Frontal cortex (tissue), 4 donors: ENCODE results near the gene GRHL3. TPM values are rescaled to one million over a fixed set of nuclear protein-coding genes. Genes with fewer than 3 reads are reported as not detected.

ENCODE experiments used
- DNase-seq, 2 donors: peaks; one replicate each; pipeline ENCODE4 v3.0.0; 2012; ENCODE audit warnings: low spot score in 2 of 2
- FAIRE-seq: peaks from 2 replicates; lab custom pipeline; 2012; peaks lifted over from hg19 to GRCh38; lab: Jason Lieb, UNC
- total RNA-seq: library from RNA; depleted of rRNA; stranded (reverse); fragments of >200 nt; gene quantifications from one replicate; pipeline ENCODE4 v1.2.3, GENCODE V29; 2014
- donor health status: control.
- donor health status: control.
- donor health status: control.

The GRHL3 gene
- total RNA-seq, 1 donor from 2014 or later: not detected

- no peak for FAIRE-seq
- DNase-seq: no peak
Measured at GRCh38 chr1:24362982-24363614, 43.9 kb downstream of the GRHL3 start.

GRCh38 chr1:24363994-24364393, 44.8 kb downstream of the GRHL3 start:
- FAIRE-seq (no peak), DNase-seq (no peak)

GRCh38 chr1:24364605-24364974, 45.4 kb downstream of the GRHL3 start:
- DNase-seq (no peak), FAIRE-seq (no peak)

- FAIRE-seq (no peak), DNase-seq (no peak)
Measured at GRCh38 chr1:24364975-24365678, 46.0 kb downstream of the GRHL3 start.

GRCh38 chr1:24366707-24367106, 47.5 kb downstream of the GRHL3 start:
- no peak for DNase-seq
- no peak for FAIRE-seq

GRCh38 chr1:24369199-24369598, 50.0 kb downstream of the GRHL3 start:
- FAIRE-seq (no peak), DNase-seq (no peak)

- DNase-seq: no peak
- FAIRE-seq: no peak
Measured at GRCh38 chr1:24369801-24370200, 50.6 kb downstream of the GRHL3 start.

GRCh38 chr1:24373044-24373443, 53.9 kb downstream of the GRHL3 start:
- FAIRE-seq: no peak

GRCh38 chr1:24373710-24374109, 54.6 kb downstream of the GRHL3 start:
- no peak for FAIRE-seq
- DNase-seq: no peak

More at GRCh38 chr1:24373044-24373443, 53.9 kb downstream of the GRHL3 start:
- no peak for DNase-seq

GRCh38 chr1:24374891-24375786, 56.0 kb downstream of the GRHL3 start:
- FAIRE-seq: no peak

GRCh38 chr1:24379733-24380315, 60.7 kb downstream of the GRHL3 start:
- DNase-seq (no peak), FAIRE-seq (no peak)

More at GRCh38 chr1:24374891-24375786, 56.0 kb downstream of the GRHL3 start:
- no peak for DNase-seq

GRCh38 chr1:24380508-24380907, 61.4 kb downstream of the GRHL3 start:
- DNase-seq (no peak), FAIRE-seq (no peak)

GRCh38 chr1:24381256-24381655, 62.1 kb downstream of the GRHL3 start:
- DNase-seq (no peak), FAIRE-seq (no peak)

GRCh38 chr1:24382165-24382577, 63.0 kb downstream of the GRHL3 start:
- no peak for DNase-seq
- no peak for FAIRE-seq

GRCh38 chr1:24383381-24383940, 64.3 kb downstream of the GRHL3 start:
- no peak for FAIRE-seq
- no peak for DNase-seq

GRCh38 chr1:24384251-24385090, 65.3 kb downstream of the GRHL3 start:
- no peak for DNase-seq
- FAIRE-seq: no peak

GRCh38 chr1:24385160-24385940, 66.2 kb downstream of the GRHL3 start:
- FAIRE-seq: no peak
- DNase-seq: no peak

- FAIRE-seq (no peak), DNase-seq (no peak)
Measured at GRCh38 chr1:24386241-24386640, 67.1 kb downstream of the GRHL3 start.
